Measurements from ENCODE around the gene UBR1.

DNA sequence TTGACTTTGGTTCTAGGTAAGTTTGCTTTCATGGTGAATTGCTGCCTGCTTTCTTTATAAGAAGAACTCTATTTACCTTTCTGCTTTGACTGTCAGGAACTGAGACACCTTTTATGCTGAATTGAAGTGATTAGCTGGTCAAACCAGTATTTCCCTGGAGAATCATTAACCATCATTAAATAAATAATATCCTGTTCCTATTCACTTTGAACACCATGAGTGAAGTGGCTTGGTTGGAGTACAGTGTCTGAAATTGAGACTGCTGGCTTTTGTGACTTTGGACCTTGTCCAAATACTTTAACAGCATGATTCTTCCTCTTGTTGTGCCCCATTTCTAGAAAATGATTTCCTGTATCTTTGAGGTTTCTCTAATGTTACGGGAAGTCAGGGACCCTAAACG is 21.9 kb upstream of the UBR1 start:
- no peak for TF ChIP-seq CTCF (conservative IDR thresholded peaks at IDR 0.05; ENCODE audit: low read depth, low read length)
- TF ChIP-seq EZH2 (IDR thresholded peaks at IDR 0.05; ENCODE audit: low read length, unreplicated experiment) = no peak
- TF ChIP-seq EZH2phosphoT487 (IDR thresholded peaks at IDR 0.05; ENCODE audit: borderline replicate concordance, low read length) = no peak
